LoVo (cell line): ENCODE results near the gene SMC5.
"Not testable (repeated sequence)": the region's sequence is repeated elsewhere in the genome, so short reads cannot be mapped to it uniquely, and the experiment has no call there.

Source experiments
- DNase-seq: peaks from one replicate; pipeline ENCODE4 v3.0.0-alpha.2; 2016; ENCODE audit warnings: low spot score

SMC5 gene

GRCh38 chr9:70363760-70364159 lies 105.0 kb downstream of the SMC5 start:
- DNase-seq: no peak

DNA sequence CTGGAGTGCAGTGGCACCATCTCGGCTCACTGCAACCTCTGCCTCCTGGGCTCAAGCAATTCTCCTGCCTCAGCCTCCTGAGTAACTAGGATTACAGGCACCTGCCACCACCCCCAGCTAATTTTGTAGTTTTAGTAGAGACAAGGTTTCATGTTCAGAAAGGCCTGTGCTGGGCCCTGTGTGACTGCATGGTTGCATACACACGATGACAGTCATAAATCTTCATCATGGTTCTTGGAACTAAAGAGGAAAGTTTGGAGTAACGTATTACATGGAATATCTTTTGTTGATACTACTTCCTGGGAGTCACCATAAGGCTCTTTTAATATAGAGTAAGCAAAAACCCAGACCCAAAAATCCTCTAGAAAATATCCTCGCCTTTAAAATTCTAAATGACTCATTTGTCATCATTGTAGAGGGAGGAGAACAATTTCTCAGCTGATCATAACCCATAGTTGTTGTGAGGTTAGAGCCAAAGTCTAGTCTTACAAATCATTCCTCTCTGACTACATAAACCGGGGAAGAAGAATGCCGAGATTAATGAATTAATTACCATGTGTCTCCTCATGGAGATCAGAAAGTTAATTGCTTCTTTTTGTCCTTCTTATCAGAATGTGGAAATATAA lies 108.6 kb downstream of the SMC5 start:
- DNase-seq: no peak

- no peak for DNase-seq
These were observed 116.3 kb downstream of the SMC5 start for GRCh38 chr9:70374962-70375618.

- no peak for DNase-seq
These were observed 123.4 kb downstream of the SMC5 start for GRCh38 chr9:70382046-70382708.

DNA sequence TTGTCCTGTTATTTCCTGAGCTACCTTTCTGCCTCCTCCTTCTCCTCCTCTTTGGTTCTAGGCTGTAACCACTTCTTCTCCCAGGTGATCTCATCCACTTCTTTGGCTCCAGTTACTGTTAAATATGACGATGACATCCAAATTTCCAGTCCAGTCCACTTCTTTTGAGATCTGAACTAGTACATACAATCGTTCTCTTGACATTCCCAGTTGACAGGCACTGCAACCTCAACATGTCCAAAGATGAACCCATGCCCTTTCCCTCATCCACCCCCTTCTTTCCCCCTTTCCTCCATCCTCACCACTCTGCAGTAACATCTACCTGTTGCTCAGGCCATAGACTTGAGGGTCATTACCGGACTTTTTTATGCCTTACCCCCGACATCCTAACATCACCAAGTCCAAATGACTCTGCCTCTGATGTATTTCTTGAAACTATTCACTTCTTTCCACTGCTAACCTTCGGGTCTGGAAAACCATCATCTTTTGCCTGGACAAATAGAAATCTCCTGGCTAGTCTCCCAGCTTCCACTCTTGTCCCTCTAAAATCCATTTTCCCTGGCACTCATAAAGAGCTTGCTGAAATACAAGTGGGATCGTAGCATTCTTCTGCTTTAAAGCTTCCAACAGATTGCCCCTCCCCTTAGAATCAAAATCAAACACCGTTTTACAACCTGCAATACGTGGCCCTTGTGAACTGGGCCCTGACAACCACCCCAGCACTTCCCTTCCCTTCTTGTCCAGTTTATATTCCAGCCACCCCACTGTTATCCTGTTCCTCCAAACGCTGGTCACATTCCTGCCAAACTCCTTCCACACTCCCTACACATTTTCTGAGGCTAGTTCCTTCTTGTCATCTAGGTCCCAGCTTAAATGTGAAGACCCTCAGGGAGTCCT lies 124.2 kb downstream of the SMC5 start:
- DNase-seq: no peak

GRCh38 chr9:70385426-70385825 lies 126.6 kb downstream of the SMC5 start:
- DNase-seq: no peak

DNA sequence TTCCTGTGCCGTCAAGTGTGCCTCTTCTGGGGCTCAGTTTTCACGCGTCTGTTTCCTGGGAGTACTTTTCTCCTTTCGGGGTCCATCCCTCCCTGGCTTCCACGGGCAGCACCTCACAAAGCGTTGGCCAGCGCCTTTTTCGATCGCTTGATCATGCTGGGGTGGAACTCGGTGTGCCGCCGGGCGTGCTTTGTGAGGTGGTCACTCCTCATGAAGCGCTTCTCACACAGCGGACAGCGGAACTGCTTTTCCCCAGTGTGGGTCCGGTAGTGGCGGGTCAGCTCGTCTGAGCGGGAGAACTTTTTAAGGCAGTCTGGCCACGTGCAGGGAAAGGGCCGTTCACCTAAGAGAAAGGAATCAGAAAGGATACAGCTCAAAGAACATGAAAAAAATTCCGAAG lies 128.9 kb downstream of the SMC5 start:
- no peak for DNase-seq

- no peak for DNase-seq
These were observed 130.4 kb downstream of the SMC5 start for GRCh38 chr9:70389188-70389587.

GRCh38 chr9:70389621-70390266 lies 131.0 kb downstream of the SMC5 start:
- no peak for DNase-seq

GRCh38 chr9:70390933-70391341 lies 132.2 kb downstream of the SMC5 start:
- no peak for DNase-seq

DNA sequence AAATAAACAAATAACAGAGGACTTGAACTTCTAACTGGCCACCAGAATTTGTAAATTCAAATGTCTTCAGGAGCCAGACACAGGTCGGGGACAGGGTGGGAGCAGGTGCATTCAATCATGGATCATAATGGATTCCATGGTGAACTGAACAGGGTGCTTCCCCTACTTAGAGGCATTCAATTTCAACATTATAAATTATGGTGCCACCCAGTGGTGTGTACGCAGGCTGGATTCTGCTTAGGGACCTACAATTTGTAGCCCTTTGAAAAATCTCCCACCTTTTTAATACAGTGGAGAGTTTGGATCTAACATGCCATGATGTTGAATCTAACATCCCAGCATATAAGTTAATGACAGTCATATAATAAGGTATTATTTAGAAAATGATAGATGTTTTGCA lies 133.4 kb downstream of the SMC5 start:
- DNase-seq: no peak

GRCh38 chr9:70392850-70393249 lies 134.1 kb downstream of the SMC5 start:
- no peak for DNase-seq

GRCh38 chr9:70395652-70396051 lies 136.9 kb downstream of the SMC5 start:
- DNase-seq: no peak

- DNase-seq: no peak
These were observed 139.4 kb downstream of the SMC5 start for GRCh38 chr9:70398145-70398556.

- no peak for DNase-seq
These were observed 140.4 kb downstream of the SMC5 start for GRCh38 chr9:70399141-70399540.

- no peak for DNase-seq
These were observed 141.5 kb downstream of the SMC5 start for GRCh38 chr9:70400107-70400892.

DNA sequence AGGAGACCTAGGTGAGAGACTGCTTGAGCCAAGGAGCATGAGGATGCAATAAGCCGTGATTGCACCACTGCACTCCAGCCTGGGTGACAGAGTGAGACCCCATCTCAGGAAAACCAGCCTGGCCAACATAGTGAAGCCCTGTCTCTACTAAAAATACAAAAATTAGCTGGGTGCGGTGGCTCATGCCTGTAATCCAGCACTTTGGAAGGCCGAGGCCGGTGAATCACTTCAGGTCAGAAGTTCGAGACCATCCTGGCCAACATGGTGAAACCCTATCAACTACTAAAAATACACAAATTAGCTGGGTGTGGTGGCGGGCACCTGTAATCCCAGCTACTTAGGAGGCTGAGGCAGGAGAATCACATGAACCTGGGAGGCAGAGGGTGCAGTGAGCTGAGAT lies 142.5 kb downstream of the SMC5 start:
- DNase-seq: not testable (repeated sequence)

GRCh38 chr9:70402213-70402612 lies 143.4 kb downstream of the SMC5 start:
- no peak for DNase-seq

- DNase-seq: no peak
These were observed 144.4 kb downstream of the SMC5 start for GRCh38 chr9:70403166-70403565.

GRCh38 chr9:70403618-70404025 lies 144.8 kb downstream of the SMC5 start:
- DNase-seq: no peak

- DNase-seq: no peak
These were observed 145.5 kb downstream of the SMC5 start for GRCh38 chr9:70404261-70404660.
